ENCODE measurements around the gene TAS2R43. TPM values are rescaled to one million over a fixed set of nuclear protein-coding genes. Genes with fewer than 3 reads are reported as not detected.
"Not testable (repeated sequence)": the region's sequence is repeated elsewhere in the genome, so short reads cannot be mapped to it uniquely, and the experiment has no call there.

The TAS2R43 gene, protein sequence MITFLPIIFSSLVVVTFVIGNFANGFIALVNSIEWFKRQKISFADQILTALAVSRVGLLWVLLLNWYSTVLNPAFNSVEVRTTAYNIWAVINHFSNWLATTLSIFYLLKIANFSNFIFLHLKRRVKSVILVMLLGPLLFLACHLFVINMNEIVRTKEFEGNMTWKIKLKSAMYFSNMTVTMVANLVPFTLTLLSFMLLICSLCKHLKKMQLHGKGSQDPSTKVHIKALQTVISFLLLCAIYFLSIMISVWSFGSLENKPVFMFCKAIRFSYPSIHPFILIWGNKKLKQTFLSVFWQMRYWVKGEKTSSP
- 1 to 10 TPM in 1 of 2 experiments, under 1 TPM in 1; 0.73 to 1.1 TPM for total RNA-seq

DNA sequence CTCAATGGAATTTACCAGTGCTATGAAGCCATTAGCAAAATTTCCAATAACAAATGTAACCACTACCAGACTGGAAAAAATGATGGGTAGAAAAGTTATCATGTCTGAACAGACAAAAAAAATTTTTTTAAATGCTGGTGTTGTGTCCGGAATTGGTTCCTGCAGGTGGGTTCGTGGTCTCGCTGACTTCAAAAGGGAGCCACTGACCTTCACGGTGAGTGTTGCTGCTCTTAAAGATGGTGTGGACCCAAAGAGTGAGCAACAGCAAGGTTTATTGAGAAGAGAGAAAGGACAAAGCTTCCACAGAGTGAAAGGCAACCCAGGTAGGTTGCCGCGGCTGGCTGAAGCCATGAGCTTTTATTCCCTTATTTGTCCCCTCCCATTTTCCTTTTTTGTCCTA, at the start of gene TAS2R43:
TSS of gene TAS2R43 (minus strand) at position 186 of the 400 bp plus-strand sequence. CDS start at position 102, 84 bp downstream.
- ATAC-seq (no peak), DNase-seq (no peak)
- Mint-ChIP-seq H3K27me3 (ENCODE audit: low read depth) (no peaks in the 10 kb centered on the region), H3K27ac (no peak within 1 kb of the TSS), H3K4me3 (no peak within 1 kb of the TSS), H3K4me1 (ENCODE audit: low read depth) (no peaks in the 10 kb centered on the region), H3K9me3 (ENCODE audit: insufficient read depth) (no peaks in the 10 kb centered on the region), H3K36me3 (ENCODE audit: low read depth) (peaks cover 6% of the 10 kb centered on the region)
- ChIA-PET POLR2A (no interaction called here), CTCF (no interaction called here)

DNA sequence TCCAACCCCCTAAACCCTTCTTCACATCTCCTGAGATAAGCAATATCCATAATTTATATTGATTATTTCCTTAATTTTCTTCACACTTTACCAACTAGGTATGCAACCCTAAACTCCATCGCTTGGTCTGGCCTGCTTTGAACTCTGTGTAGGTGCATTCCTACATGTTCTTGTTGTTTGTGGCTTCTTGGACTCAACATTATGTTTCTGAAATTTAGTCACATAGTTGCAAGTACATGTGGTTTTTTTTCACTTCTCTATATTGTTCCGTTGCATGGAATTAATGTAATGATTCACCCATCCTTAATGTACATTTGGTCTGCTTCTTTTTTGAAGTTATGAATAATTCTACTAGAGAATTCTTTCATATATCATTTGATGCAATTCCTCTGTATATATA, 44.0 kb upstream of the TAS2R43 start:
- Mint-ChIP-seq H3K4me3 (no peak overlapping the region), H3K9me3 (ENCODE audit: insufficient read depth) (no peaks in the 10 kb centered on the region), H3K27me3 (ENCODE audit: low read depth) (no peaks in the 10 kb centered on the region), H3K4me1 (ENCODE audit: low read depth) (no peaks in the 10 kb centered on the region), H3K36me3 (ENCODE audit: low read depth) (peaks cover 22% of the 10 kb centered on the region), H3K27ac (no peak overlapping the region)
- POLR2A ChIA-PET, result no interaction called here
- CTCF ChIA-PET, result no interaction called here
- DNase-seq, result no peak
- no peak for ATAC-seq

DNA sequence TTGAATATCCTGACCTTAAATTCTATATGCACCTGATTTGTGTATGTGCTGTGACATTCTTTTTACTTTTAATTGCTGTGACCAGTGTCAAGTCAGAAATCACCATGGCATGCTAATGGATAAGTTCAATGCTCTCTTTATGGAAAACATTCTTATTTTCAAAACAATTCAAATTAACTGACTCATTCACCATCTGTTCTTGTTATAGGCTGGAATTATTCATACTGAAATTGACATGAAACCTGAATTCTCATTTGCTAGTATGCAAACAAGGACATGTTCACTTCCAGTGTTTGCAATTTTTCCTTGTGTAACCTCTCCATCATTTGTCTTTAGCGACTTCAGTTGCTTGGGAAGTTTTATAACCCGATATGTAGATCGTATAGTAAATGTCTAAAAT, 42.2 kb upstream of the TAS2R43 start, which contains the start of gene TAS2R30:
TSS of gene TAS2R30 (minus strand) at position 340 of the 400 bp plus-strand sequence. CDS start 400 bp downstream, outside the sequence.
- Mint-ChIP-seq H3K9me3 (ENCODE audit: insufficient read depth) (no peaks in the 10 kb centered on the region), H3K4me3 (no peak within 1 kb of the TSS), H3K27ac (no peak within 1 kb of the TSS), H3K36me3 (ENCODE audit: low read depth) (peaks cover 16% of the 10 kb centered on the region), H3K27me3 (ENCODE audit: low read depth) (no peaks in the 10 kb centered on the region), H3K4me1 (ENCODE audit: low read depth) (no peaks in the 10 kb centered on the region)
- no peak for ATAC-seq
- CTCF ChIA-PET, result no interaction called here
- no peak for DNase-seq
- POLR2A ChIA-PET, result no interaction called here

DNA sequence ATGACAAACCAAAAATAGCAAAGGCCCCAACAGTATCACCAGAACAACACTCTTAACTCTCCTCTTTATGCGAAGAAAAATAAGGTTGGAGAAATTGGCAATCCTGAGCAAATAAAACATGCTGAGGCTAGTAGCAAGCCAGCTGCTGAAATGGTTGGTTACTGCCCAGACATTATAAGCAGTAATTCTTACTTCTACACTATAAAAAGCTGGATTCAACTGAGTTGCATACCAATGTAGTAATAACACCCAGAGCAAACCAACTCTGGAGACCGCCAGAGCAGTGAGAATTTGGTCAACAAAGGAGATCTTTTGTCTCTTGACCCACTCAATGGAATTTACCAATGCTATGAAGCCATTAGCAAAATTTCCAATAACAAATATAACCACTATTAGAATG, 41.7 kb upstream of the TAS2R43 start:
- Mint-ChIP-seq H3K4me3 (no peak overlapping the region), H3K27ac (no peak overlapping the region), H3K36me3 (ENCODE audit: low read depth) (peaks cover 21% of the 10 kb centered on the region), H3K4me1 (ENCODE audit: low read depth) (no peaks in the 10 kb centered on the region), H3K9me3 (ENCODE audit: insufficient read depth) (no peaks in the 10 kb centered on the region), H3K27me3 (ENCODE audit: low read depth) (no peaks in the 10 kb centered on the region)
- POLR2A ChIA-PET, result no interaction called here
- ATAC-seq (no peak), DNase-seq (no peak)
- CTCF ChIA-PET, result no interaction called here

DNA sequence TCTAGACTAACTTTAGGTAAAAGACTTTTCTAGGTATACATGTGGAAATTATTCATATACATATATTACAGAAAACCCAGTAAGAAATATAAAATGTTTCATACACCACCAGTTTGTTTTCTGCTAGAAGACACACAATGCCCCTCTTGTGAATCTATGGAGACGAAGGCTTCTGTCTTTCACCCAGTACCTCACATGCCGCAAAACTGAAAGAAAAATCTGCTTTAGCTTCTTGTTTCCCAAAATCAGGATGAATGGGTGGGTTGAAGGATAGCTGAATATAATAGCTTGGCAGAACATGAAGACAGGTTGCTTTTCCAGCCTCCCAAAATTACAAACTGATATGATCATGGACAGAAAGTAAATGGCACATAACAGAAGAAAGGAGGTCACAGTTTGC, 41.0 kb upstream of the TAS2R43 start:
- peaks cover 26% of the 10 kb centered on the region for H3K36me3 Mint-ChIP-seq (ENCODE audit: low read depth)
- no peak overlapping the region for H3K4me3 Mint-ChIP-seq
- no peaks in the 10 kb centered on the region for H3K27me3 Mint-ChIP-seq (ENCODE audit: low read depth)
- H3K27ac Mint-ChIP-seq, result no peak overlapping the region
- ATAC-seq (no peak), DNase-seq (no peak)
- CTCF ChIA-PET, result no interaction called here
- H3K4me1 Mint-ChIP-seq (ENCODE audit: low read depth), result no peaks in the 10 kb centered on the region
- no peaks in the 10 kb centered on the region for H3K9me3 Mint-ChIP-seq (ENCODE audit: insufficient read depth)
- POLR2A ChIA-PET, result no interaction called here

DNA sequence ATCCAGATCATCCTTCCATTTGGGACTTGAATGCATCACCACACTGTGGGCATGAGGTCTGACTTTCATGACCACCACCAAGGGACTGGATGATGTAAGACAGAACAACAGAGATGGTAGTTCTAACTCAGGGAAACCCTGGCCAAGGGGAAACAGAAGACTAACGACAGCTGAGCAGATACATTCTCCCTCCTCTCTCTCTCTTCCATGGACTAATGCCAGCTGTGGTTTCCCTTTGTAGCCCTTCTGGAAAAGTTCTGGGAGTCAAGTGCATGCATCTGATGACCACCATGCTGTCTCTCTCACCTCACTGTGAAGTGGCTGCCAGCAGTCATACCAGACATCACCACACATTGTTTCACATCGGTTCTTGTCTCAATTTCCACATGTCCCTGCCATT, 38.9 kb upstream of the TAS2R43 start:
- ATAC-seq, result no peak

DNA sequence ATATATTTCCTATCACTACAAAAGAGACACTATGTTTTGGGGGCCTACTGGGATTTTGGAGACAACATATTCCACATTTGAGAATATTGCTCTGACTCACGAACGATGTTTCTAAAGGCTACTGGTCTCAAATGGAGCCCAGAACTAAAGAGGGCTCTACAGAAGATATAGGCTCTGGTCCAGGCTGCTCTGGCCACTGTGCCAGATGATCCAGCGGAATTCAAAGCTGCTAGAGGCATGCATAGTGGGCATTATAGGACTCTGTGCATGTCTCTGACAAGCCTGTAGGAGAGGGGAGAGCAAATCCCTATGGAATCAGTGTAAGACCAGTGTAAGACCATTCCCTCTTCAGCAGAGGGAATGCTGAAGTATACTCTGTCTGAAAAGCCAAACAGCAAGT, 38.3 kb upstream of the TAS2R43 start:
- Mint-ChIP-seq H3K27me3 (ENCODE audit: low read depth) (no peaks in the 10 kb centered on the region), H3K4me3 (no peak overlapping the region), H3K9me3 (ENCODE audit: insufficient read depth) (peaks cover 3% of the 10 kb centered on the region), H3K36me3 (ENCODE audit: low read depth) (peaks cover 33% of the 10 kb centered on the region), H3K27ac (no peak overlapping the region), H3K4me1 (ENCODE audit: low read depth) (no peaks in the 10 kb centered on the region)
- CTCF ChIA-PET, result no interaction called here
- DNase-seq, result no peak
- POLR2A ChIA-PET, result no interaction called here
- ATAC-seq, result no peak

More for the DNA sequence above, 38.9 kb upstream of the TAS2R43 start:
- no peak for DNase-seq
- ChIA-PET CTCF (no interaction called here), POLR2A (no interaction called here)
- Mint-ChIP-seq H3K4me3 (no peak overlapping the region), H3K4me1 (ENCODE audit: low read depth) (no peaks in the 10 kb centered on the region), H3K27me3 (ENCODE audit: low read depth) (no peaks in the 10 kb centered on the region), H3K36me3 (ENCODE audit: low read depth) (peaks cover 34% of the 10 kb centered on the region), H3K27ac (no peak overlapping the region), H3K9me3 (ENCODE audit: insufficient read depth) (peaks cover 3% of the 10 kb centered on the region)

DNA sequence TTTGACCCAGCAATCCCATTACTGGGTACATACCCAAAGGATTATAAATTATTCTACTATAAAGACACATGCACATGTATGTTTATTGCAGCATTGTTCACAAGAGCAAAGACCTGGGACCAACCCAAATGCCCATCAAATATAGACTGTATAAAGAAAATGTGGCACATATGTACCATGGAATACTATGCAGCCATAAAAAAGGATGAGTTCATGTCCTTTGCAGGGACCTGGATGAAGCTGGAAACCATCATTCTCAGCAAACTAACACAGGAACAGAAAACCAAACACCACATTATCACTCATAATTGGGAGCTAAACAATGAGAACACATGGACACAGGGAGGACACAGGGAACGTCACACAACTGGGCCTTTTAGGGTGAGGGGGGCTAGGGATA, 22.0 kb upstream of the TAS2R43 start:
- peaks cover 58% of the 10 kb centered on the region for H3K9me3 Mint-ChIP-seq (ENCODE audit: insufficient read depth)

DNA sequence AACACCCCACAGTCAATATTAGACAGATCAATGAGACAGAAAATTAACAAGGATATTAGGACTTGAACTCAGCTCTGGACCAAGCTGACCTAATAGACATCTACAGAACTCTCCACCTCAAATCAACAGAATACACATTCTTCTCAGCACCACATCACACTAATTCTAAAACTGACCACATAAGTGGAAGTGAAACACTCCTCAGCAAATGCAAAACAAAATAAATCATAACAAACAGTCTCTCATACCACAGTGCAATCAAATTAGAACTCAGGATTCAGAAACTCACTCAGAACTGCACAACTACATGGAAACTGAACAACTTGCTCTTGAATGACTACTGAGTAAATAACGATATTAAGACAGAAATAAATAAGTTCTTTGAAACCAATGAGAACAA, 19.1 kb upstream of the TAS2R43 start:
- POLR2A ChIA-PET; H3K27ac Mint-ChIP-seq; DNase-seq; H3K27me3 Mint-ChIP-seq (ENCODE audit: low read depth); CTCF ChIA-PET; ATAC-seq; H3K4me3 Mint-ChIP-seq: not testable (repeated sequence)
- H3K36me3 Mint-ChIP-seq (ENCODE audit: low read depth), result peaks cover 85% of the 10 kb centered on the region
- peaks cover 65% of the 10 kb centered on the region for H3K9me3 Mint-ChIP-seq (ENCODE audit: insufficient read depth)
- peaks cover 19% of the 10 kb centered on the region for H3K4me1 Mint-ChIP-seq (ENCODE audit: low read depth)

More for the DNA sequence above, 22.0 kb upstream of the TAS2R43 start:
- H3K27ac Mint-ChIP-seq; DNase-seq; ATAC-seq; POLR2A ChIA-PET; H3K27me3 Mint-ChIP-seq (ENCODE audit: low read depth); CTCF ChIA-PET; H3K4me3 Mint-ChIP-seq: not testable (repeated sequence)
- Mint-ChIP-seq H3K4me1 (ENCODE audit: low read depth) (peaks cover 15% of the 10 kb centered on the region), H3K36me3 (ENCODE audit: low read depth) (peaks cover 82% of the 10 kb centered on the region)

DNA sequence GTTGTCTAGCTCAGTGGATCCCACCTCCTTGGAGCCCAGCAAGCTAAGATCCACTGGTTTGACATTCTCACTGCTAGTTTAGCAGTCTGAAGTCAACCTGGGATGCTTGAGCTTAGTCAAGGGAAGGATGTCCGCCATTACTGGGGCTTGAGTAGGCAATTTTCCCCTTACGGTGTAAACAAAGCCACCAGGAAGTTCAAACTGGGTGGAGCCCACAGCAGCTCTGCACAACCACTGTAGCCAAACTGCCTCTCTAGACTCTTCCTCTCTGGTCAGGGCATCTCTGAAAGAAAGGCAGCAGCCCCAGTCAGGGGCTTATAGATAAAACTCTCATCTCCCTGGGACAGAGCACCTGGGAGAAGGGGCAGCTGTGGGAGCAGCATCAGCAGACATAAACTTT, 16.7 kb upstream of the TAS2R43 start:
- ChIA-PET CTCF (interaction anchor here (0.7 kb wide), 1 partner anchor 91 kb away, joined by 3 read pairs; no protein-coding TSS in a partner anchor), POLR2A (no interaction called here)
- Mint-ChIP-seq H3K4me3 (no peak overlapping the region), H3K9me3 (ENCODE audit: insufficient read depth) (peaks cover 52% of the 10 kb centered on the region), H3K27ac (peak overlapping the region; percentile 65), H3K36me3 (ENCODE audit: low read depth) (peaks cover 76% of the 10 kb centered on the region), H3K4me1 (ENCODE audit: low read depth) (peaks cover 19% of the 10 kb centered on the region), H3K27me3 (ENCODE audit: low read depth) (no peaks in the 10 kb centered on the region)
- ATAC-seq (no peak), DNase-seq (no peak)

DNA sequence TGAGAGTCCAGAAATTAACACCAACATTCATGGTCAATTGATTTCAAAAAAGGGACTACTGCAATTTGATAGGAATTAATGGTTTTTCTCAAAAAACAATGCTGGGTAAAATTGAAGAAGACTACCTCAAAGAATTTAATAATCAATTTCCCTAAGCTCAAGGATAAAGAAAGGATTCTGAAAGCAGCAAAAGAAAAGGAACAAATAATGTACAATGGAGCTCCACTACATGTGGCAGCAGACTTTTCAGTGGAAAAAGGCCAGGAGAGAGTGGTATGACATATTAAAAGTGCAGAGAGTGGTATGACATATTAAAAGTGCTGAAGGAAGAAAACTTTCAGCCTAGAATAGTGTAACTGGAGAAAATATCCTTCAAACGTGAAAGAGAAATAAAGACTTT, 15.6 kb upstream of the TAS2R43 start:
- Mint-ChIP-seq H3K36me3 (ENCODE audit: low read depth) (peaks cover 72% of the 10 kb centered on the region), H3K4me3 (no peak overlapping the region), H3K4me1 (ENCODE audit: low read depth) (peaks cover 17% of the 10 kb centered on the region), H3K9me3 (ENCODE audit: insufficient read depth) (peaks cover 51% of the 10 kb centered on the region), H3K27me3 (ENCODE audit: low read depth) (no peaks in the 10 kb centered on the region), H3K27ac (no peak overlapping the region)
- CTCF ChIA-PET, result no interaction called here
- POLR2A ChIA-PET, result no interaction called here
- ATAC-seq (no peak), DNase-seq (no peak)

DNA sequence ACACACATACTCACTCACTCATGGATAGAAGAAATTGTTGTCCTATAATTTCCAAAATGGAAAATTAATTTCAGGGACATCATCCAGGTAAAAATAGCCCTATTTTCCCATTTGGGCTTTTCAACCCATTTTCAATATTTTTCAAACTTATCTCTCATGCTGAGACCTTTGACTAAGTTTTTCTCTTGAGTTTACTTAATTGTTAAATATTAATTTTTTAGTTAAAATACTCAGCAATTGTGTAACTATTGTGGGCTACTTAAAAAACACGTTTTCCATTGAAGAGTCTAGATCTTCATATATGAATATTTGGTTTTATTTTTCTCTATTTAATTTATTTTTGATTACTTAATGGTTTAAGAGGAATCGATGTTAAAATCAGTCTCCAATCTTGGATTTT, 14.2 kb upstream of the TAS2R43 start:
- Mint-ChIP-seq H3K4me3 (no peak overlapping the region), H3K27me3 (ENCODE audit: low read depth) (no peaks in the 10 kb centered on the region), H3K4me1 (ENCODE audit: low read depth) (peaks cover 14% of the 10 kb centered on the region), H3K9me3 (ENCODE audit: insufficient read depth) (peaks cover 37% of the 10 kb centered on the region), H3K27ac (no peak overlapping the region), H3K36me3 (ENCODE audit: low read depth) (peaks cover 67% of the 10 kb centered on the region)
- ChIA-PET CTCF (no interaction called here), POLR2A (no interaction called here)
- ATAC-seq (no peak), DNase-seq (no peak)

DNA sequence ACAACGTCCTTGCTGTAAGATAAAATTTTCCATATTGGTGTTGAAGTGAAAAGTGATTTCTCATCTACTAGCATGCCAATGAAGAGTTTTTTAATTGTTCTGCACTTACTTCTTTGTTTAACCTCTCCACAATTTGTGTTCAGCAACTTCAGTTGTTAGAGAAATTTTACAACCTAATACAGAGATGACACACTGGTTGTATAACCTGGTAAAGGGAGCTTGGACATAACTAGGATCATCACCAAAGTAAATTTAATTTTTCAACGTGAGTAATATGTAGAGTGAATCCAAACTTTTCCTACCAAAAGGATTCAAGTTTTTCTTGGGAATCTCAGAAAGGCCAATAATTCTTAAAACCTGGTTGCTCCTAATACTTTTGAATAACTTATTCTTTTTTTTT, 13.4 kb upstream of the TAS2R43 start:
- Mint-ChIP-seq H3K36me3 (ENCODE audit: low read depth) (peaks cover 63% of the 10 kb centered on the region), H3K4me3 (no peak overlapping the region), H3K27ac (no peak overlapping the region), H3K4me1 (ENCODE audit: low read depth) (peaks cover 12% of the 10 kb centered on the region), H3K27me3 (ENCODE audit: low read depth) (no peaks in the 10 kb centered on the region), H3K9me3 (ENCODE audit: insufficient read depth) (peaks cover 33% of the 10 kb centered on the region)
- ChIA-PET CTCF (no interaction called here), POLR2A (no interaction called here)
- DNase-seq (no peak), ATAC-seq (no peak)

All from activated CD8-positive, alpha-beta T cell treated with anti-CD3 and anti-CD28 coated beads, Interleukin-2, amount 10 ng/mL, durations not matched to agents 7 days and 5 days (primary cell).